Sciatic nerve (tissue), 2 donors: ENCODE measurements around the gene SLC27A5. TPM values are rescaled to one million over a fixed set of nuclear protein-coding genes. Genes with fewer than 3 reads are reported as not detected.
"Not testable (repeated sequence)": the region's sequence is repeated elsewhere in the genome, so short reads cannot be mapped to it uniquely, and the experiment has no call there.

Experiments
- ATAC-seq: fragments of 200-7000 bp; cut with Tn5 transposase; one replicate; pipeline ENCODE4 v1.9.1; 2020; ENCODE audit warnings: mild to moderate bottlenecking, moderate library complexity
- DNase-seq: peaks from one replicate; pipeline ENCODE4 v3.0.0-alpha.2; 2020; ENCODE audit warnings: low spot score
- intact Hi-C: fragments of 100-400 bp; cut with DNase I; formaldehyde crosslinking; loops from one replicate; pipeline ENCODE4 v1.14.2; 2022
- total RNA-seq: library from RNA; stranded (reverse); fragmentation: NEBNext Ultra II Directional; extraction: Animal tissue kit (Norgen Biotek cat#: 25700); gene quantifications from one replicate; pipeline ENCODE4 v1.2.1, GENCODE V29; 2021
- donor health status: DM: no; HTN: no; CAD: no.
- donor health status: DM: no; HTN: no; CAD: no.

SLC27A5 gene
- total RNA-seq, 1 donor from 2014 or later: 10.1 TPM

DNA sequence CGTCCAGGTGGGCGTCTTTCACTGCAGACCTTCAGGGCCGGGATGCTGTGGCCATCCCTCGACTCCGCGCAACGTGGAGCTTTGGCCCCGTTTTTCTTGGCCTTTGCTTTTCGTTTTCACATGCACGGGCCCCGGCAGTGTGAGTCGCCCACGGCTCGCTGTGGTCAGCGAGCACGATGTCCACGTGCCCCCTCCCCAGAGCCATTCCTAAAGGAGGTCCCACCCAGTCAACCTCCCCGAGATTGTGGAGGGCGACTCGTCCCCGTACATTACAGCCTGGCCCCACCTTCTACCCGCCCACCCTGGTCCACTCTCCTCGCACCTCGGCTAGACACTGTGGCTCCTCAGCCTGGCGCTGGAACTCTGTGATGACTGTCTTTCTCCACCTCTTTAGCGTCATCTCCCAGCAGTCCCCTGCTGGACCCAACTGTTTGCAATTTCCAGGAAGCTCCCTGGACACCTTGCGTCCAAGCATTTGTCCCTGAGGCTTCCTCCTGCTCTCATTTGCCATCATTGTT lies 35.2 kb downstream of the SLC27A5 start:
- ATAC-seq (peak; percentile 17), DNase-seq (no peak)

DNA sequence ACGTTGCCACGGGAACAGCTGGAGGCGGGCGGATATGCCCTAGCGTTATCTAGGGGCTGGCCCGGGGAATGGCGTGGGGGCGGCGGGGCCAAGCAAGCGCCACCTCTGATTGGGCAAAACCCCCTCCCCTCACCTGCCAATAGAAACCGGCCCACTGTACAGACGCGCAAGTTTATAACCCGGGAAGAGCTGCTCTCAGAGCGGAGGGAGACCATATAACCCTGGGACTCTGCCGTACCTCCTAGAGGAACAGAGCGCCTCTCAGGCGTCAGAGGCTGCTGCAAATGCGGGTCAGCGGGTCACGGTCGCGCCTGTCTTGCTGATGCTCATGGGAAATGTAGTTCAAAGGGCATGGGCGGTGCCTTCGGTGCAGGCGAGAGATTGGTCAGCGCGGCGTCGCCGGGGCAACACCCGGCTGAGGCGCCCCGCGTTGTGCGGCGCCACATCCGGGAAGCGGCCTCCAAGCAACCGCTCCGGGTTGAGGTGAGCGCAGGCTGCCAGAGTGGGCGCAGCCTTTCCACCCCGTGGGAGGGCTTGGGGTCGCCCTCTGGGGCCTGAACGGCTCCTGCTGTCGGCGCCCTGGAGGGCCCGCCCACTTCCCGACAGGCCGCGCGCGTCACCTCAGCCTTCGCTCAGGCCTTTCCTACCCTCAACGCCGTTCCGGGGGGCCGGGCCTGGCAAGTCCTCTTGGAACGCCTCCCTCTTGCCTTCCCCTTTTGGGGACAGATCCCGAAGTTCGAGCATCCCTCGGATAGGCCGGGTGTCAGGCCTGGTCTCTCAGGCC lies 35.9 kb downstream of the SLC27A5 start, which contains the start of gene ZNF446:
Gene ZNF446 (plus strand): TSS at position 639 of the 784 bp plus-strand sequence. CDS start 867 bp downstream, outside the sequence.
- intact Hi-C loops: no loop called here
- DNase-seq: peak; percentile 97
- peak; percentile 94 for ATAC-seq

More for the DNA sequence above, 35.2 kb downstream of the SLC27A5 start:
- intact Hi-C loops: no loop called here

DNA sequence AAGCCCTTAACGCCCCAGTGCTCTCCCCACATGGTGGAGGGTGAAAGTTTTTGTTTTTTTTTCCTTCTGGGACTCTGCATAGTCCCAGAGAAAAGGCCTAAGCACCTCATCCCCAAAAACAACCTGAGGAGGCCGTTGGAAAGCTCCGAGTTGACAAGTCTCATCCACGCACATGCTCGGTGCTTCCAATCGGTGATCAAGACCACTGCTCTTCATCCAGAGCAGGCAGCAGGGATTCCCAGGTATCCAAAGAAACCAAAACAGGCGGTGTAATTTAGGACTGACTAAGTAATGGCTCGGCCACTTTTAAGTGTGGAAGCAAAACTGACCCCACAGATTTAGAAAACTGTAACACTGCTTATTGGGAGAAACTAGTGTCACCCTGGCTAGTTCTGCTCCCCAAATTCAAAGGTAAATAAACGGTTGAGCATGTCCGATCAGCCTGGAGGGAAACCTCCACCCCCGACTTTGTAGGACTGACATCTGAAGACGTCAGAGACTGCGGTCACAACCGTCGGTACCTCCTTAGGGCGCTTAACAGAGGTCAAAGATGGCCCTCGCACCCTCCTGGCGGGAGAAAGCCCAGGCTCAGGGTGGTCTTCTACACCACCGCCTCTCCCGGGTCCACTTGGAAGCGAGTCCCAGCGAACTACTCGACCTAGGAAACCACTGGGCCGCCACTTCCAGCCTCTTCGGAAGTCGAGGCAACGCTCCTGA lies 36.6 kb downstream of the SLC27A5 start:
- DNase-seq: no peak
- no peak for ATAC-seq
- intact Hi-C loops: no loop called here

DNA sequence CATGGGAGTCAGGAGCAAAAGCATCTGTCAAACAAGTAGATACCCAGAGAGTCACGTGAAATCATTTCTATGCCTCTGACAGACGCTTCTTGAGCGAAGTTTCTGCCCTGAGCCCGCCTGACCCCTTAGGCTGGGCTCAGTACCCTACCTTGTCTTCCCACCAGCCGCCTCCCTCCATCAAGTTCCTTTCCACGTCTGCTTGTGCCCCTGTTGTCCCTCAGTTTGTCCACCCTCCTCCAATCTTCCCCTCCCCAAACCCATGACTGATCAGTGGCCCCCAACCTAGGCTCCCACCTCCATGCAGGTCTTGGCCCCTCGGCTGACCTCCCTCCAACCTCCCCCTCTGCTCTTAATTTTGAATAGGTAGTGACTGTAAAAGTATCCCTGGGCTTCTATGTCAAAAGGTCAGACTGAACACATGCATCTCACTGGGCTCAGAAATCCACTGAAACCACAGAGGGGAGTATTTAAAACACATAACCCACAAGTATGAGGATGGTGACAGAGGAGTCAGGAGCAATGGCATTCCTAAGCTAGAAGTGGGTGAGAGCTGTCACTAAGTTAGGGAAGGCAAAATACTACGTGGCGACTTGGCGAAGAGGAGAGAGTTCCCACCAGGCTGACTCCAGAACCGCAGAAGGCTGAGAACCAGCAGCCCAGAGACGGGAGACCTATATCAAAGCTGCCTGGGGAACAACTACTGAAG lies 37.3 kb downstream of the SLC27A5 start:
- ATAC-seq (no peak), DNase-seq (no peak)
- intact Hi-C loops: no loop called here

DNA sequence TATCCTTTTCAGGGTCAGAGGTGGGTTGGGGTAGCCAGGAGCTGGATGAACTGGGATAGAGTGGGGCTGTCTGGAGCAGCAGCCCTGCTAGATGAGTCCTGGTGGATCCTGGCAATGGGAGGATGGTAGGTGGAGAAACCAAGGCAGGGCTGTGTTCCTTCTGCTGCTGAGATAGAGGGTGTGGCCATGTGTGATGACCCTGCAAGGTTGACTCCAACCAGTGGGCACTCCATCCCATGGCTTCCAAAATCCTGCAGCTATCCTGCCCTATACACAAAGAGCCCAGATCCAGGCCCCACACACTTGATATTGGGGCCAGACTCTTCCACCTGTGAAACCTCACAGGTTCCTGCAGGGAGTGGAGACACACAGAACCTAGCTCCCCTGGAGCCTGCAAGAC lies 38.0 kb downstream of the SLC27A5 start:
- ATAC-seq (no peak), DNase-seq (no peak)
- intact Hi-C loops: no loop called here

DNA sequence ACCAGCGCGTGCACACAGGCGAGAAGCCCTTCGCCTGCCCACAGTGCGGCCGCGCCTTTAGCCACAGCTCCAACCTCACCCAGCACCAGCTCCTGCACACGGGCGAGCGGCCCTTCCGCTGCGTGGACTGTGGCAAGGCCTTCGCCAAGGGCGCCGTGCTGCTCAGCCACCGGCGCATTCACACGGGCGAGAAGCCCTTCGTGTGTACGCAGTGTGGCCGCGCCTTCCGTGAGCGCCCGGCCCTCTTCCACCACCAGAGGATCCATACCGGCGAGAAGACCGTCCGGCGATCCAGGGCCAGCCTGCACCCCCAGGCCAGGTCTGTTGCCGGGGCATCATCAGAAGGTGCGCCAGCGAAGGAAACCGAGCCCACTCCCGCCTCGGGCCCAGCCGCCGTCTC lies 40.1 kb downstream of the SLC27A5 start:
- ATAC-seq (no peak), DNase-seq (no peak)
- intact Hi-C loops: no loop called here

DNA sequence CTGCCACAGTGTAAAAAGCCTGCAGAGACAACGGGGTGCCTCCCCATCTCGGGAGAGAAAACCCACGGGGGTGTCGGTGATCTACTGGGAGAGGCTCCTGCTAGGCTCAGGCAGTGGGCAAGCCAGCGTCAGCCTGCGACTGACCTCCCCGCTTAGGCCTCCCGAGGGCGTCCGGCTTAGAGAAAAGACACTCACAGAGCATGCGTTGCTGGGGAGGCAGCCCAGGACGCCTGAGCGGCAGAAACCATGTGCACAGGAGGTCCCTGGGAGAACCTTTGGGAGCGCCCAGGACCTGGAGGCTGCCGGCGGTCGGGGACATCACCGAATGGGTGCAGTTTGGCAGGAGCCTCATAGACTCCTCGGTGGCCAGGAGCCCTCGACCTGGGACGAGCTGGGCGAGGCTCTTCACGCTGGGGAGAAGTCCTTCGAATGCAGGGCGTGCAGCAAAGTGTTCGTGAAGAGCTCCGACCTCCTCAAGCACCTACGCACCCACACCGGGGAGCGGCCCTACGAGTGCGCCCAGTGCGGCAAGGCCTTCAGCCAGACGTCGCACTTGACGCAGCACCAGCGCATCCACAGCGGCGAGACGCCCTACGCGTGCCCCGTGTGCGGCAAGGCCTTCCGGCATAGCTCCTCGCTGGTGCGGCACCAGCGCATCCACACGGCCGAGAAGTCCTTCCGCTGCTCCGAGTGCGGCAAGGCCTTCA lies 40.8 kb downstream of the SLC27A5 start:
- ATAC-seq, DNase-seq, intact Hi-C loops: not testable (repeated sequence)

DNA sequence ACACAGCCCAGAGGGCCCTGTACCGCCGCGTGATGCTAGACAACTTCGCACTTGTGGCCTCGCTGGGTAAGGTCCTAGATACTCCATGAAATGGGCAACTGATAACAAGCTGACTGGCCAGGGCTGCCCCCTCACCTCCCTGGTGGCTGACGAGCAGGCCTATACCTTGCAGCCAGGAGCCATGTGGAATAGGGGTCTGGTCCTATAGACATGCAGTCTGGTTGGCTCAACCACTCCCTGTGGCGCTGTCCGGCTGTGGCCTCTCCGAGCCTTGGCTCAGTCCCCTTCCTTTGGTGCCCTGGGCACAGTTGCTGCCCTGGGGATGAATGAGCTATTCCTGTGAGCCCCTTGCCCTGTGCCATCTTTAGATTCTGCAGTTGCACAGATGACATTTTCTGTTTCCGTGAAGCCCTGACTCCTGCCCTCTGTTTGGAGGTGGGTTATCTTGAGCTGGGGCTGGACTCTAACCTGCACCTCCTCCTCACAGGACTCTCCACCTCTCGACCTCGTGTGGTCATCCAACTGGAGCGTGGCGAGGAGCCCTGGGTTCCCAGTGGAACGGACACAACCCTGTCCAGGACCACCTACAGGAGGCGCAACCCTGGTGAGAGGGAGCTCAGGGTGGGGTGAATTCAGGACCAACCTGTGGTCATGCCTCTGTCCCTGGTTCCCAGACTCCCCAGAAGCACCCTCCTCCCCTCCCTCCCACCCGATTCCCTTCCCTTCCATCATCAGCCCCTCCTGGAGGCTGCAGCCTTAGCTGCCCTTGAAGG lies 42.4 kb downstream of the SLC27A5 start:
- ATAC-seq (no peak), DNase-seq (no peak)
- intact Hi-C loops: no loop called here

DNA sequence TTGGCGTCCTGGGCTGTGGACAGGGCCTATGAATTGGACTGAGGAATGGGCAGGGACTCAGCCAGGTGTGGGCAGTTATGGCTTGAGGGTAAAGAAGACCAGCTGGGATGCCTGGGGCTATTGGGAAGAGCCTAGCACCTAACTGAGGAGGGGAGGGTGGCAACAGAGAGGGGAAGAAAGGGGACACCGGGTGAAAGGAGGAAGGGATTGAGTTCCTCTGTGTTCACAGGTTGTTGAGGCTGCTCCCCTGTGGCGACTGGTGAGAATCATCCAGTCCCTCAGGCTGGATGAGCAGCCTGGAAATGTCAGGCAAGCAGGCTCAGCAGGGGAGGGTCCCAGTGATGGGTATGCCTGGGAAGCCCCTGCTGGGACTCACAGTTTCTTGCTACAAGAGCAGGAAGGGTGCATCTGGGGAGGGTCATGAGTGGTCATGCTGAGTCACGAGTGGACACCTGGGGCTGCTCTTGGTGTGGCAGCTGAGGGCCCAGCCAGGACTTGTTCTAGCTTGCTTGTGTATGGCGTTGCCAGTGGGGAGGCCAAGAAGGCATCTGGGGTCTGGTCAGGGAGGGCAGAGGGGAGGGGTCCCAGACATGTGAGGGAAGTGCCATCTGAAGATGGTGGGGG lies 43.5 kb downstream of the SLC27A5 start:
- DNase-seq: no peak
- intact Hi-C loops: no loop called here
- no peak for ATAC-seq

DNA sequence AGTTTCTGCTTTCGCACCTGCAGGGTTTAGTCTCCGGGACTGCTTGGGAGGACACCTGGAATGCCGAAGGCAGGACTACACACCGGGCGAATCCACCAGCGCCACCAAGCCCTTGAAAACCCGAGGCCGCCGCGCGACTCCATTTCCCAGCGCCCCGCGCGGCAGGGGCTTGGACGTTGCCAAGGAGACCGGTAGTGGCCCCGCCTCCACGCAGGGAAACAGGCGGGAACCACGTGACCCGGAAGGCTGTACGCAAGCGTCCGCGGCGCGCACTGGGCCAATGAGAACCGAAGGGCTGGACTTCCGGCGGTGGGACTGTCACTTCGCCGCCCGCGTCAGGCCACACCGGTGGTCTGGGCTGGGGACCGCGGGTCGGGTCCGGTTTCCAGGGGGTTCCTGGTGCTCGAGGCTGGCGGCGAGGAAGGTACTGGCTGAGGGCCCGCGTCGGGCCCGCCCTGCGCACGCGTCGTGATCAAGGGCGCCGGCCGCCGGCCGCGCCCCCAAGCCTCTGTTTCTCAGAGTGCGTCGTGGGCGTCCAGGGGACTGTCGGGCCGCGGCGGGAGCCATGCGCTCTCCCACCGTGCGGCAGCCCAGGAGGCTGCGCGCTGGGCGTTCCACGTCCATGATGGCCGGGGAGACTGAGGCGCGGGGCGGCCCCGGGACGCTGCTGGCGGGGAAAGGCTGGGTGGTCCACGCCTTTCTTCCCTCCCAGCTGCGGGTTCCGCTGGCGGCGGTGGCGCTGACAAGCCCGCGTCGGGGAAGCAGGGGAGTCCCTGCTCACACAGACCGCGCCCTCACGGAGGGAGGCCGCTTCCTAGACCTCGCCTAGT lies 44.8 kb downstream of the SLC27A5 start, which contains the start of gene ZNF324:
Gene ZNF324 (plus strand): TSS at position 321 of the 830 bp plus-strand sequence. CDS start 2,106 bp downstream, outside the sequence.
- intact Hi-C loops: no loop called here
- ATAC-seq (peak; percentile 99), DNase-seq (peak; percentile 100)

DNA sequence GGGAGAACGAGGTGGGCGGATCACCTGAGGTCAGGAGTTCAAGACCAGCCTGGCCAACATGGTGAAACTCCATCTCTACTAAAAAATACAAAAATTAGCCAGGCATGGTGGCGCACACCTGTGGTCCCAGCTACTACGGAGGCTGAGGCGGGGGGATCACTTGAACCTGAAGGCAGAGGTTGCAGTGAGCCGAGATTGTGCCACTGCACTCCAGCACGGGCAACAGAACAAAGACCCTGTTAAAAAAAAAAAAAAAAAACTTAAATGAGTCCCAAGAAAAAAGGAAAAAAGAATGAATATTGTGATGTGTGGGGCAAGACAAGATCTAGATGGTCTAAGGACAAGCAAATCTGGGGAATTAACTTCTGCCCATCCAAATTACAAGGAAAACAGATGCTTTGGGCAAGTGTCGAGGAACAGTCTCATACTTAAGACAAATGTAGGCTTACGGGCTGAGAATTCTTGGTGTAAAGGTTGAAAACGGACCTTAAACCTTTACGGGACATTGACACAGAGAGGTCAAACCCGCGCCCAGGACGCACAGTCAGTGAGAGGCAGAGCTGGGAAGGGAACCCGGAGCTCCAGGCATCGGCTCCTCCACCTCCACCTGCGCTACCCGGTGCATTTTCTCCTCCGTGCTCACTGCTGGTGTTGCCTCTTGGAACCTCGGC lies 45.6 kb downstream of the SLC27A5 start:
- intact Hi-C loops: no loop called here

DNA sequence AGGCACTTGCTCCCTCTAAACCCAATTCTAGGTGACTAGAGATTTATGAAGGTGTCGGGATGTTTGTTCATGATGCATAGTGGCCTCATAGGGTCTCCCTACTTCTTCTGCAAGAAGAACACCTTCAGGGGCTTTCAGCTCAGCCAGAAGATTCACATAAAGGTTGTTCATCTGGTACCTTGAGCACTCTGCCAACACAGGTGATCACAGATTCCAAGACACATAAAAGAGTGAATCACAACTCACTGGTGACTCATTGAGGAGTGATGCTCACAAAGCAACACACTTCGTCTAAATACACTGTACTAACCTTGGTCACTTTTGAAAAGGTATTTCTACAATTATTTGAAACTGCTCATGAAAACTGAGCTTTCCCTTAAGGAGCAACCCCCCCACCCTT lies 51.8 kb downstream of the SLC27A5 start:
- no peak for DNase-seq
- ATAC-seq: no peak
- intact Hi-C loops: no loop called here

More for the DNA sequence above, 45.6 kb downstream of the SLC27A5 start:
- no peak for ATAC-seq
- DNase-seq: no peak

DNA sequence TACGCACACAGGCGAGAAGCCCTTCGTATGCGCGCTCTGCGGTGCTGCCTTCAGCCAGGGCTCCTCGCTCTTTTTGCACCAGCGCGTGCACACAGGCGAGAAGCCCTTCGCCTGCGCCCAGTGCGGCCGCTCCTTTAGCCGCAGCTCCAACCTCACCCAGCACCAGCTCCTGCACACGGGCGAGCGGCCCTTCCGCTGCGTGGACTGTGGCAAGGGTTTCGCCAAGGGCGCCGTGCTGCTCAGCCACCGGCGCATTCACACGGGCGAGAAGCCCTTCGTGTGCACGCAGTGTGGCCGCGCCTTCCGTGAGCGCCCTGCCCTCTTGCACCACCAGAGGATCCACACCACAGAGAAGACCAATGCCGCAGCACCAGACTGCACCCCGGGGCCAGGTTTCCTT lies 55.7 kb downstream of the SLC27A5 start:
- intact Hi-C loops: no loop called here
- no peak for DNase-seq
- ATAC-seq: no peak

DNA sequence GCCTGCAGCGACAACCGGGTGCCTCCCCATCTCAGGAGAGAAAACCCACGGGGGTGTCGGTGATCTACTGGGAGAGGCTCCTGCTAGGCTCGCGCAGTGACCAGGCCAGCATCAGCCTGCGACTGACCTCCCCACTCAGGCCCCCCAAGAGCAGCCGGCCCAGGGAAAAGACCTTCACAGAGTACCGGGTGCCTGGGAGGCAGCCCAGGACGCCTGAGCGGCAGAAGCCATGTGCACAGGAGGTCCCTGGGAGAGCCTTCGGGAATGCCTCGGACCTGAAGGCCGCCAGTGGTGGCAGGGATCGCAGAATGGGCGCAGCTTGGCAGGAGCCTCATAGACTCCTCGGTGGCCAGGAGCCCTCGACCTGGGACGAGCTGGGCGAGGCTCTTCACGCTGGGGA lies 56.5 kb downstream of the SLC27A5 start:
- DNase-seq (no peak), ATAC-seq (no peak)
- intact Hi-C loops: no loop called here

DNA sequence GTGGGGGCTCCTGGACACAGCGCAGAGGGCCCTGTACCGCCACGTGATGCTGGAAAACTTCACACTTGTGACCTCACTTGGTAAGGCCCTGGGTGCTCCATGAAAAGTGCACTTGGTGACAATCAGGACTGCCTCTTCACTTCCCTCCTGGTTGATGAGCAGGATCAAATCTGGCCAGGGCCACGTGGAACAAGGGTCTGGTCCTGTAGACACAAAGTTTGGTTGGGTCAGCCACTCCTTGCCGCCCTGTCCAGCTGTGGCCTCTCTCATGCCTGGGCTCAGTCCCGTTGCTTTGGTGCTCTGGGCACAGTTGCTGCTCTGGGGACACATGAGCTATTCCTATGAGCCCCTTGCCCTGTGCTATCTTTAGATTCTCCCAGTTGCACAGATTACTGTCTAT lies 58.0 kb downstream of the SLC27A5 start:
- ATAC-seq (no peak), DNase-seq (no peak)
- intact Hi-C loops: no loop called here

DNA sequence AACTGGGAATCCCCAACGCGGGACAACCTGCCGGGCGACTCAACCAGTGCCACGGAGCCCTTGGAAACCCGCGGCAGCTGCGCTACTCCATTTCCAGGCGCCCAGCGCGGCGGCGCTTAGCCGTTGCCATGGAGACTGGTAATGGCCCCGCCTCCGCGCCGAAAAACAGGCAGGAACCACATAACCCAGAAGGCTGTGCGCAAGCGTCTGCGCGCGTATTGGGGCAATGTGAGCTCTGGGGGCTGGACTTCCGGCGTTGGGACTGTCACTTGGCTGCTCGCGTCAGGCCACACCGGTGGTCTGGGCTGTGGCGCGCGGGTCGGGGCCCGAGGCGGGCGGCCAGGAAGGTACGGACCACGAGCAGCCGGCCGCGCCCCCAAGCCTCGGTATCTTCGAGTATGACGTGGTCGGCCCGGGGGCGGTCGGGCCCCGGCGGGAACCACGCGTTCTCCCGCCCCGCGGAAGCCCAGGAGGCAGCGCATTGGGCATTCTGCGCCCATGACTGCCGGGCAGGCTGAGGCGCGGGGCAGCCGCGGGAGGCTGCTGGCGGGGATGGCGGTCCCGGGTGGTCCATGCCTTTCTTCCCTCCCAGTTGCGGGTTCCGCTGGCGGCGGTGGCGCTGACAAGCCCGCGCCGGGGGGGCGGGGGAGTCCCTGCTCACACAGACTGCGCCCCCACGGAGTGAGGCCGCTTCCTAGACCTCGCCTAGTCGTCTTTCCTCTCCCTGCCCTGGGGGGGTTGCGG lies 60.3 kb downstream of the SLC27A5 start, which contains the start of gene ZNF324B:
Gene ZNF324B (plus strand): TSS at position 265 of the 744 bp plus-strand sequence. CDS start 2,080 bp downstream, outside the sequence.
- intact Hi-C loops: no loop called here
- DNase-seq (peak; percentile 97), ATAC-seq (peak; percentile 99)
